GM18498 (cell line): Measurements from ENCODE around the gene LRRC41.

Experiments
- ATAC-seq: cut with Tn5 transposase; IDR thresholded peaks from one replicate; pipeline ENCODE4 v1.9.1; 2021; ENCODE audit warnings: mild to moderate bottlenecking, moderate library complexity; ENCODE audit not compliant: unreplicated experiment

The LRRC41 gene

DNA sequence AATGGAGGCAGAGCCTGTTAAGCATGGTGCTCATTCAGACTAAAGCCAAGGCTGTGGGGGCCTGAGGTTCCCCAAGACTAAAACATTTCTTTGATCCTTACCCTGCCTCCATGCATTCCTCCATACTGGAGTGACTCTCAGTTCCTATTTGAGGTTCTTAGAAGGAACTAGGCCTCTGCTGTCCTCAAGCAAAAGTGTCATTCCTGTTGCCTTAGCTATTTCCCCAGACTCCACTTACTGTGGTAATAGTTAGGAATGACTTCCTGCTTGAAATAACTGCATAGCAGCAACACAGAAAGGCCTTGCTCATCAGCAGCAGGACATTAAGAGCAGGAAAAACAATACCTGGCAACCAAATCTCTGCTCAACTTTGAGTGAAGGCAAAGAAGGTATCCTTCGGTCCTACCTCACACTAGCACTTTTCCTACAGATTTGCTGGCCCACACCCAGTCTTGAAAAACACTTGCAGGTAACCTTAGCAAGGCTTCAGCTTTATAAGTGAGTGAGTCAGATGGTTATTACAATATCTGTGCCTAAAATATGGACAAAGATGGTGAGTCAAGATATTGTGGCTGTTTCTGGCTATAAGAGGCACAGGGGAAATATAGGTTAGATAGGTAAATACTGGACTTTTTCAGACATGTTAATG is 14.8 kb downstream of the LRRC41 start:
- no peak for ATAC-seq

DNA sequence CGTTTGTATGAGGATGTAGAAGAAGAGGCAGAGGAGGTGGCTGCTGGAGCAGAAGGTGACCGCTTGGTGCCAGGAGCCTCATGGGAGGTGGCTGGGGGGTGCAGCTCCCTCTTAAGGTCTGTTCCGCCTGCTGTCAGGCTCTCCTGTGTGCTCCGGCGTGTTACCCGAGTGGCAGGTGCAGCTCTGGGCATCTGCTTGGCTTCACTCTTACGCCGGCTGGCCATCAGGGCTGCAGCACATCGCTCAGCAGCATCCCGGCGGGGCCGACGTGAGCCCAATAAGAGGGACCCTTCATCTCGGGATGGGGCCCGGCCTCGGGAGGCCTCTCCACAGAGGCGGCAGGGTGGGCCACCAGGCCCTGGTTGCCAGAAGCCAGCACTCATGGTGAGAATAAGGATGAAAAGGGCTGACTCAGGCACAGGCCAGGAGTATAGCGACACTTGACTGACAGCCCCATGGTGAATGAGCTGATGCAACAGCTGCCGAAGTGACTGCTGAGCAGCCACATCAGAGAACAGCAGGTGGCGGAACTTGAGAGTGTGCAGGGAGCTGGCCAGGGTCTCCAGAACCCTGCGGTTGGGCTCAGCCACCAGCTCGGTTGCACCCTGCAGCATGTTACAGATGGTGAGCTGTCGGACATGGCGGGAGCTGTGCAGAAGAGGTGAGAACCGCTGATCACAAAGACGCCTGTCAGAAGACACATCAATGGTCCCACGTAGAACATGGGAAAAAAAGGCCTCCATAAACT is 17.5 kb downstream of the LRRC41 start:
- ATAC-seq, result no peak

DNA sequence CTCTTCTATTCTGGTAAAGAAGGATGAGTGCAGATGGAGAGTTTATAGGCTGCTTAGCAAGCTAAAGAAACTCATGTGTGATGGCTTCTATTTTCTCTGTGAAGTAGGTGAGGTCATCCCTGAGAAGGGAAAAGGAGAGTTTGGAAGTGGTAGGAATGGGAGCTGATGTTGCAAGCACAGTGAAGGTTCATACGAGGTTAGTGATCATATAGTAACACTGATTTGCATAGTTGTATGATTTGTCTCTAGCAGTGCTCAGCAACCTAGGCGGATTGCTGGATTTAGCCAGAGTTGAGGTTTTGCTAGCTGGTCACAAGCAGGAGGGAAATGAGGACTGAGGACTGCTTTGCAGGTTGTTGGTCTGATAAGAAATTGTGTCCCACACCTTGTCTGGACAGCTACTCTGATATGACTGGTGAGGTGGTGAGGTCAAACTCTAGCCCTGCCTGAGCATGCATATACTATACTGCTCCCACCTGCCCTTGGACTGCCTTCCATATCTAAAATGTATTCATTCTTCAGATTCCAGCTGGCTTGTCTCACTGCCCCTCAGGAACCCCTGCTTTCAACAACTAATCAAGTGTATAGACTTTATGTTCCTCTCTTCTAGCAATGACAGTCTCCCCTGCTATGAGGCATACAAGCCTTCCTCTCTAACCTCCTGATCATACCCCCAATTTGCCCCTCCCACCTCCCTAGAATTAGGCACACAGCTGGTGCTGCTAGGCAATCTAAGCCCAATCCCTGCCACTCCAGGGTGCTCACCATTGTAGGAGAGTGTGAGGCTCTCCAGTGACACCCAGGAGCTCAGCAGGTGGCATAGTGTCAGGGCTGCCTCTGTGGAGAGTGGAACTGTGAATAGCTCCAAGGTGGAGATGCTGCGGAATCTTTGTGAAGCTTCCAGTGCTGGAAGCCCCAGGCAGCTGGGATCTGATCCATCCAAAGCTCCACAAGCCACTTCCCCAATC is 18.5 kb downstream of the LRRC41 start:
- ATAC-seq, result no peak

DNA sequence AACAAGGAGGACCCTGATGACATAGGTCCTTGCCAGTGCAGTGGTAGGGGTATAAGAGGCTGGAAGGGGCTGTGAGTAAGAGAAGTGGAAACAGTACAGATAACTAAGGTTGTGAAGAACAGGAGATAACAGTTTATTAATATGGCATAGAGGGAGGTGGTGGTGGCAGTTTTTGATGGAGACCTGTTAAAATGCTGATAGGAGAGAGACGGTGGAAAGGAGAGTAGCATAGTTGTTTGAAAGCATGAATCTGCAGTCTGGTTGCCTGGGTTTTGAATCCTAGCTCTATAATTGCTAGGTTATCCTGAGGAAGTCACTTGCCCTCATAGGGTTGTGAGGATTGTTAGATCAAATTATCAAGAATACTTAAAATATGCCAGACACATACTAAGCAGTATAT is 19.4 kb downstream of the LRRC41 start:
- ATAC-seq, result no peak

DNA sequence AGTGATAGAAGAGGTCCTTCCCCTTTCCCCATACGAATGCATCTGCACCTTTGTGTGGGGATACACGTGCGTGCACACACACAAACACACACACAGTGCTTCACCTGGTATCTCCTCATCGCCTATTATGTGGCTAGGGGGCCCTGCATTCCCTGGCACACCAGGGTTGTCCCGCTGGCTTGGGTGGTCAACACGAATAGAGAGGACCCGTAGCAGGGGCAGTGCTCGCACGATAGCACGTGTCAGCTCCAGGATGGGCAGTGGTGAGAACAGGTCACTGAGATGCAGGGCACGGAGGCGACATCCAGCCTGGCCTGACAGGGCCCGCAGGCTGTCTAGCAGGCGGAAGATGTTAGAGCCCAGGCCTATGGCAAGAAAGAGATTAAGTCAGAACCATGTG is 22.4 kb downstream of the LRRC41 start:
- no peak for ATAC-seq

DNA sequence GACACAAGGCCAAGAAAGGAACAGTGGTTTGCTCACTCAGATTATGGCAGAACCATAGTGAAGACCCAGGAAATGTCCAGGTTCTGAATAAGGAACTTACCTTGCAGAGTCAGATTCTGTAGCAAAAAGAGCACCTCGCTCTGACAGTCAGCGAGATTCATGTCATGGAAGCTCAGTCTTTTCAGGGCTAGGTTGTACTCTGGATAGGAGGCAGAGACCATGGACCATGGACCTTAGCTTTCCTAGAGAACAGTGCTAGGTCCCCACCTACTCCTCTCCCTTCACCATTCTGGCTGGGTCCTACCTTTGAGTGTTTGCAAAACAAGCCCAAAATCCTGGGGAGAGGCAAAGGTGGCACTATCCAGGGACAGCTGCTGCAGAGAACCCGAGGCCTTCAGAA is 23.3 kb downstream of the LRRC41 start:
- ATAC-seq, result no peak

DNA sequence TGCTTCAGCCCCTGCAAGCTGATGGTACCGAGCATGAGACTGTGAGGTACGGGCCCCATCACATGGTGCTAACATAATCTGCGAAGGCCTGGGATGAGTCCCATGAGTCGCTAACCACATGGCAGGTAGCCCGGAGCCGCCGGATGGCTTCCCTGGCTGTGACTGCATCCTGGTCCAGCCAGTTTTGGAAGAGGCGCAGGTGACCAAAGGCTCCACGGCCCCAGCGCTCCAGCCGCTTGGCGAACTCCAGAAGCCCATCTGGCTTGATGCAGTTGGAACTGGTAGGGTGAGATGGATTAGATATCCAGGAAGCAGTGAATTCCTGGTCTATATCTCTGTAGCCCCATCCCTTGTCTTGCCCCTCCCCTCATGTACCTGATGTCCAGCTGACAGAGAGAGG is 24.6 kb downstream of the LRRC41 start:
- ATAC-seq, result no peak

DNA sequence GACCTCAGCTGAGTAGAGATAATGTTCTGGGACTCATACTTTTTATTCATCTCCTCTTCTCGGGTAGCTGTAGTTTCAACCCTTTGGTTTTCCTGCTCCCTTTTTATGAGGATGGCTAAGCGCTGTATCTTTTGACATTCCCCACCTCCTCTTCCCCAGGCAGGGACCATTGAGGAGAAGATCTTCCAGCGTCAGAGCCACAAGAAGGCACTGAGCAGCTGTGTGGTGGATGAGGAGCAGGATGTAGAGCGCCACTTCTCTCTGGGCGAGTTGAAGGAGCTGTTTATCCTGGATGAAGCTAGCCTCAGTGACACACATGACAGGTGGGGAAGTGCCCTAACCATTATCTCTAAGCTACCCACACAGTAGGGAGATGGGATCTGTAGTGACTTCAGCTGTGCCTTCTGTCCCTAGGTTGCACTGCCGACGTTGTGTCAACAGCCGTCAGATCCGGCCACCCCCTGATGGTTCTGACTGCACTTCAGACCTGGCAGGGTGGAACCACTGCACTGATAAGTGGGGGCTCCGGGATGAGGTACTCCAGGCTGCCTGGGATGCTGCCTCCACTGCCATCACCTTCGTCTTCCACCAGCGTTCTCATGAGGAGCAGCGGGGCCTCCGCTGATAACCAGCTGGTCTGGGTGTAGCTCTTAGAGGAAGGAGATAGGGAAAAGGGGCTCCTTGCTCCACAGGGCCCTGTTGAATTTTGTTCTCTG is 25.6 kb downstream of the LRRC41 start:
- no peak for ATAC-seq

DNA sequence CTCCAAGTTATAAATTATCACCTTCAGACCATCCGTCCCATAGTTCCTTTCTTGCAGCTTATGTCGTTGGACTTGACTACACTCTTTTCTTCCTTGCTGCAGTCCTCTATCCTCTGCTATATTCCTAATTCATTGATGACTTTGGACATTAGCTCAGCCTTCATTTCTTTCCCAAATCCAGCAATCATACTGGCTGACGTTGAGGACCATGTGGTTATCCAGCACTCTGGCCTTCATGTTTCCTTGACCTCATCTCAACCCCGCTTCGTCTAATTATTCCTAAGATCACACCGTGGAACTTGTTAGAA is 28.4 kb downstream of the LRRC41 start:
- no peak for ATAC-seq

DNA sequence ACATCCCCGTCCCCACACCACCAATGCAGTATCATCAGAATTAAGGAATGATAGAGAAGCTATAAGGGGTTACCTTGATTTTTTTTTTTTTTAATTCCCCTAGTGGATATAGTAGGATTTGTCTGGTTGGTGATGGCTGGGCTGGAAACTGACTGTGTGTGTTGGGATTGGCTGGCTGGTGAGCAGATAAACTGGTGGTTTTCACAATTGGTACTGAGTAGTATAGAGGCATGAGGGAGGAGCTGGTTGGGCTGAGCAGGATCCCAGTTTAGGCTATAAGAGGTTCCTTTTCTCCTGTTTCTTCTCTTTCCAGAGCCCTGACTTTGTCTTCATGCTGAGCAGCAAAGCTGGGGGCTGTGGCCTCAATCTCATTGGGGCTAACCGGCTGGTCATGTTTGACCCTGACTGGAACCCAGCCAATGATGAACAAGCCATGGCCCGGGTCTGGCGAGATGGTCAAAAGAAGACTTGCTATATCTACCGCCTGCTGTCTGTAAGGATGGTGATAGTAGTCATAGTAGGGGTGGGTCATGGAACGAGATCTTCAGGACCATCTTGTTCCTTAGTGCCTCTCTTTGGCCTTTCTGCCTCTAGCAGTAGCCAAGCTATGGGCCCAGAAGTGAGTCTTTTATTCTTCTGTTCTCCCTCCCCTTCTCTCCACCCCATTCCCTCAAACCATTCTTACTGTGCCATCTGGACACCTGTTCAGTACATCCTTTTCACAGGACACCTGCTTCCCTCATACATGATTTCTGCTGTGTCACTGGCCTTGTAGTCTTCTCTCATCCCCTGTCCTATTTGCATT is 29.0 kb downstream of the LRRC41 start:
- no peak for ATAC-seq

DNA sequence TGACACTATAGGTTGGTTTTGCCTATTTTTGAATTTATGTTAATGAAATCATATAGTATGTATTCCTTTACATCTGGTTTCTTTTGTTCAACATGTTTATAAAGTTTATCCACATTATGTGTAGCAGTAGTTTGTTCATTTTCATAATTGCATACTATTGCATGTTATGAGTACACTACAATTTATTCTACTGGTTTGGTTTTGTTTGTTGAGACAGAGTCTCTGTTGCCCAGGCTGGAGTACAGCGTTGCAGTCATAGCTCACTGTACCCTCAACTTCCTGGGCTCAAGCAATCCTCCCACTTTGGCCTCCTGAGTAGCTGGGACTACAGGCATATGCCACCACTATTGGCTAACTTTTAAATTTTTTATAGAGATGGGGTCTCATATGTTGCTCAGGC is 34.8 kb downstream of the LRRC41 start:
- ATAC-seq, result no peak

DNA sequence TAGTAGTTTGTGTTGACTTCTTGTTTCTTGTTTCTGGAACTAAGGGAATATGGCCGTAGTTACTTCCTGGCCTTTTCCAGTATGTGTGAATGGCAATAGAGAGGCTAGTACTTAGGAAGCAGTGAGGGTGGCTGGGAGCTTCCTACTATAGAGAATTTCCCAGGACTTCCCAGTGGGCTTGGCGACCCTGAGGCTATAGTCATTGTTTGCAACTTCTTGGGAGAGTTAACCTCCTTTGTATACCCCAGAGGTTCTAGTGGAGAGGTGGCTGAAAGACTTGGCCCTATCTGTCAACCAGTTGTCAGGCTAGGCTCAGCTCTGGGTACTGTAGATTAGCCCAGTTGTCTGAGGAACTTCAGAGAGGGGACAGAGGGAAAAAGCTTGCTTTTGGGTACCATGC is 40.3 kb downstream of the LRRC41 start:
- ATAC-seq, result no peak

DNA sequence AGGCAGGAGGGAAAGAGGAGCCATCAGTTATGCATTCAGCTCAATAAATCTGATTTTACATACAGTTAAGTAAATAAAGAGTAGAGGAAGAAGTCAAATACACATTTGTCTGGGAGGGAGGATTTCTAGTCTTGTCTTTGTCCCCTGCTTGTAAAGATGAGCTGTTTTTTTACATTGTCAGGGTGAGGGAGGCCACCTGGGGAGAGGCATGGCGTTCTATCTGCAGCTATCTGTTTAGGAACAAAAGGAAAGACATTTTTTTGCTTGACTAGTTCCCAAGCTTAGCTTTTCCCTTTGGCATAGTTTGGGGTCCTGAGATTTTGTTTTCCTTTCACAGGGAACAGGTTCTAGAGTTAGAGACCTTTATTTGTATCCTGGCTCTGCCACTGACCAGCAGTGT is 40.9 kb downstream of the LRRC41 start:
- no peak for ATAC-seq

DNA sequence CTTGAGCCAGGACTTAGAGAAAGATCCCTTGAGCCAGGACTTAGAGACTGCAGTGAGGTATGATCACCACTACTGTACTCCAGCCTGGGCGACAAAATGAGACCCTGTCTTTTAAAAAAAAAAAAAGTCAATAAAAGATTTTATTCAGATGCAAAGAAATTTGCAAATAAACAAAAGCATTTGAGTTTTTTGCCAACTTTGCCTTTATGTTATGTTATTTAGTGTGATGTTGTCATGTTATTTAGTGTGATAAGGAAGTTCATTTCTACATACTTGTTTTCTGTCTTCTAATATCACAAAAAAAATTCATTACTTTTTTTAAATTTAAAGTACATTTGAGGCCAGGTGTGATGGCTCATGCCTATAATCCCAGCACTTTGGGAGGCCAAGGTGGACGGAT is 46.9 kb downstream of the LRRC41 start:
- no peak for ATAC-seq

DNA sequence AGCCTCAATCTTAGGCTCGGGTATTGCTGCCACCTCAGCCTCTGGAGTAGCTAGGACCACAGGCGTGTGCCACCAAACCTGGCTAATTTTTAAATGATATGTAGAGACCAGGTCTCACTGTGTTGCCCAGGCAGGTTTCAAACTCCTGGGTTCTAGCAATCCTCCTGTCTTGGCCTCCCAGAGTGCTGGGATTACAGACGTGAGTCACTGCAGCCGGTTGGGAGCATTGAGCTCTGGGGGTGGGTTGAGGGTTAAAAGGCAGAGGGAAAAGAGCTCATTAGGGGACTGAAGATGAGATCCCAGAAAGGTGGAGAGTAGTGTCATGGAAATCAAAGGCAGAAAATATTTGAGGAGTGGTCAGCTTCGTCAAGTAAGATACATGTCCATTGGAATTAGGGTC is 48.7 kb downstream of the LRRC41 start:
- no peak for ATAC-seq

DNA sequence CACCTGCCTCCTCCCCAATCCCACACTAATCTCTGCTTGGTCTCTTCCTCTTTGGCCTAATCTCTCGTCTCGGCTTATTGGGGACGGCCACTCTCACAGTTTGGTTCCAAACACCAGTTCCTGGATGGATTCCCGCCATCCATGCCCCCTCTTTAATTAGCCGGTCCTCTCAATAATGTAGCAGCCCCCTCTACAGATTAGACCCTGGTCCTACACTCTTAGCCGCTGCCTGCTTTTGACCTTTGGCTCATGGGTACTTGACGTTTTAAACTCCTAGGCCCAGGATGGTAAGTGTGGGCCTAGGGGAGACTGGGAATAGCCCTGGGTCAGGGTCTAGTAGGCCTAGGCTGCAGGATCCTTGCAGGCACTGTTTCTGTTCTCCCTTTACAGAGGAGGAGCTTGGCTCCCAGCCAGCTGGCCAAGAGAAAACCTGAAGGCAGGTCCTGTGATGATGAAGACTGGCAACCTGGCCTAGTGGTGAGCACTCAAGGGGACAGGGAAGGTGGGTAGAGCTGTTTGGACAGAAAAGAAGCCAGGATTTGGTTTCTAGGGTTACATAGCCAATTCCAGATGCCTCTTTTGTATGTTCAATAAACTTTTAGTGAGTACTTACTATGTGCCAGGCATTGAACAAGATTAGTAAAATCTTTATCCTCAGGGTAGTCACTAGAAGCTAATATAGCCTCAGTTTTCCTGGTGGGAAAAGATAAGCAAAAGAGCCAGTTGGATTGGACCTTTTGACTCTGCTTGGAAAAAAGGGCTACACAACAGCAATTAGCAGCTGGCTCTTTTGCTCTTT is 55.1 kb downstream of the LRRC41 start:
- ATAC-seq, result no peak

DNA sequence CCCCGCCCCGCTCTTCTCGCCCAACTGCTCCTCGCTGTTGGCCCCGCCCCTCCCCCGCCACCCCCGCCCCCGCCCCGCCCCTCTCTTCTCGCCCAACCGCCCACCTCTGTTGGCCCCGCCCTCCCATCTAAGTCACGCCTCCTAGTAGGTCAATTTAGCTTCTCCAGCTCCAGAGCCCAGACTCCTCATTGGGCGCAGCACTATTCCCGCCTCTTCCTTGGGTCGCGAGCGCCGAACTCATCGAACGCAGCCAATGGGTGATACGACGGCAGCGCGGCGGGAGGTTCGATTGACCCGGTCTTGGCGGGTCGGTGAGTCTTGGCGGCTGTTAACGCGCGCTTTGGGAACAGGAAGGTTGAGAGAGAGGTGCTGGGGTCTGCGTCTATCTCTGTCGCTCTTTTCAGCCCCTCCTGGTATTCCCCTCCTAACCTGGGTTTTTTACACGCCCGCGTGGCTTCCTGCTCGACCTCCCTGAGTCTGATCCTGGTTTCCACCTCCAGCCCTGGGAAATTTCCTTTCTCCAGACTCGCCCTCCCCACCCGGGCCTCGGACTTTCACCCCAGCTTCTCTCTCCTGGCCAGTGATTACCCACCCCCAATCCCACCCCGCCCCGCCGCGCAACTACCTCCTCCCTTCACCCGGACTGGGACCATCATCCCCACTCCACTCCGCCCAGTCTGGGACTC is 55.8 kb downstream of the LRRC41 start, which contains the start of gene RAD54L:
Gene RAD54L (plus strand): TSS at position 328 of the 686 bp plus-strand sequence. CDS start 643 bp downstream, outside the sequence.
- ATAC-seq, result peak; percentile 93

DNA sequence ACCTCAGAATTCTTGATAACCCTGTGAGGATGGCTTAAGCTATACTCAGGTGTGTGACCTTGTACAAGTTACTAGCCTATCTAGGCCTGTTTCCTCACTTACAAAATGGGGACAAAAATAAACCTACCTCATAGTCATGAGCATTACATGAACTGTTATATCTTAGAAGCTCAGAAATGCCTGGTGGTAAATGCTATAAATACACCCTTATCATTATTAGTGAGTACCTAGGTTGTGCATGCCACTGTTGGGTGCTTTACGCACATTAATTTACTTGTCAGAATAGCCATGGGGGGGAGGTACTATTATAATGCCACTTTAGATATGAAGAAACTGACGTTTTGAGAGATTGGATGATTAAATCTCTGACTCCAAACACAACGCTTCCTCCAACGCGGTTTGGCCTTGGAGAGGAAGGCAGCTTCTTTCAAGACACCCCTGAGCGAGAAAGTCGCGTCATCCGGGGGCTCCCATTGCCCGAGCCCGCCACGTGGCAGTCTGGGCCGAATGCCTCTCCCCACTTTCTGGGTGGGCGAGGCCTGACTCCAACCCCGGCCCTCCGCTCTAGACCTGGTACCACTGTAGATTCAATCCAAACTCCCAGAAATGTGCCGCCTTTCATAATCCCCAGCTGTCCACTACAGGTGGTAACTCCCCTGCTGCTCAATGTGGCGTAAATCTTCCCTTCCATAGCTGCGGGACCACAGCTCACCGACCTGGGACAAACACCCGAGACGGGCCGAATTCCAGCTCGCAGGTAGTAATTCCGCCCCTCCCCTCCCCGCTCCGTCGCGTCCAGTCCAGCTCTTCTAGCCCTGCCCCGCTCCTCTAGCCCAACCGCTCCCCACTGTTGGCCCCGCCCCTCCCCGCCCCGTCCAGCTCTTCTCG is 56.6 kb downstream of the LRRC41 start:
- peak; percentile 58 for ATAC-seq
